Erythroblast (primary cell): ENCODE data around the gene STARD5.

ENCODE experiments used
- GATA1 ChIP-seq: IDR thresholded peaks from 2 replicates; pipeline ENCODE4 v1.6.1; 2011; ENCODE audit warnings: low read depth, mild to moderate bottlenecking, control low read depth, low read length, moderate library complexity
- POLR2A ChIP-seq: IDR thresholded peaks from 2 replicates; pipeline ENCODE4 v1.6.1; 2011; ENCODE audit warnings: mild to moderate bottlenecking, low read length

DNA sequence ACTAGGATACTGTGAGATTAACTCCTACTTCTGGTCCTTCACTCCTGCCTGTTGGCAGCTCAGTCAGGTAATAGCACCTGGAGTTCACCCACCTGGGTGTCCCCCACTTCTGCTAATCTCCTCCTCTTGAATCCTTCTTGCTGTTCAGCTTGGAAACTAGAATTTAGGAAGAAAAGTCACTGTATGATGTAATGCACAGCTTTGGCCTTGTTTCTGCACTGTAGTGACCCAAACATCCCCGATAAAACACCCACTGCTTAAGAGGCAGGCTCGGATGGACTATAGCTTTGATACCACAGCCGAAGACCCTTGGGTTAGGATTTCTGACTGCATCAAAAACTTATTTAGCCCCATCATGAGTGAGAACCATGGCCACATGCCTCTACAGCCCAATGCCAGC is 24.8 kb downstream of the STARD5 start:
- TF ChIP-seq POLR2A (no peak), GATA1 (no peak)
